ENCODE results near the gene NOD2. TPM values are rescaled to one million over a fixed set of nuclear protein-coding genes. Genes with fewer than 3 reads are reported as not detected.

NOD2 gene
- total RNA-seq, result under 0.01 and 0.66 TPM in 2 replicates

DNA sequence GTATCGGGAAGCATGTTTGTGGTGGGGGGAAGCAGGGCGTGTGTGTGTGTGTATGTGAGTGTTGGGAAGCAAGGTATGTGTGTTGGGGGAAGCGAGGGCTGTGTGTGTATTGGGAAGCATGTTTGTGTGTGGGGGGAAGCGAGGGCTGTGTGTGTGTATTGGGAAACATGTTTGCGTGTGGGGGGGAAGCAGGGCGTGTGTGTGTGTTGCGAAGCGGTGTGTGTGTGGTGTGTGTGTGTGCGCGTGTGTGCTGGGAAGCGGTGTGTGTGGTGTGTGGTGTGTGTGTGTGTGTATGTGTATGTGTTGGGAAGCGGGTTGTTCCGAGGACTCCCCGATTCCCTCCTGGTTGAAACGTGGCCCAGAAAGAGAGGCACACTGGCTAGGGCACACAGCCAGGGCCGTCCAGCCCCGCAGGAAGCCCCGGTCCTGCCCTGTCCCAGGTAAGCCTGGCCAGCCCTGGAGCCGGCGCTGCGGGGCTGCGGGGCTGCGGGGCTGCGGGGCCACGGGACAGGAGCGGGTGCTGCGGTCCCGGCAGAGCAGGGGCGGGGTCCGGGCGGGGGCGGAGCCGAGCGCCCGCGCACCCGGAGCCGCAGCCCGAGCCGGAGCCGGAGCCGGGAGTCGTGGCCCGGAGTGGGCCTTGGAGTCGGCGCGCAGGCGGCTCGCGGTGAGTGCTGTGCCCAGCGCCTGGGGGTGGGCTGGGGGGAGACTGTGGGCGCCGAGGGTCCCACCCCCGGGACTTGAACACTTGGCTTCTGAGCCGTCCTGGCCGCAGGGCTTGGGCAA lies at the start of gene NOD2:
Gene NOD2 (plus strand): TSS at position 608 of the 783 bp plus-strand sequence. CDS start 5,890 bp downstream, outside the sequence.

DNA sequence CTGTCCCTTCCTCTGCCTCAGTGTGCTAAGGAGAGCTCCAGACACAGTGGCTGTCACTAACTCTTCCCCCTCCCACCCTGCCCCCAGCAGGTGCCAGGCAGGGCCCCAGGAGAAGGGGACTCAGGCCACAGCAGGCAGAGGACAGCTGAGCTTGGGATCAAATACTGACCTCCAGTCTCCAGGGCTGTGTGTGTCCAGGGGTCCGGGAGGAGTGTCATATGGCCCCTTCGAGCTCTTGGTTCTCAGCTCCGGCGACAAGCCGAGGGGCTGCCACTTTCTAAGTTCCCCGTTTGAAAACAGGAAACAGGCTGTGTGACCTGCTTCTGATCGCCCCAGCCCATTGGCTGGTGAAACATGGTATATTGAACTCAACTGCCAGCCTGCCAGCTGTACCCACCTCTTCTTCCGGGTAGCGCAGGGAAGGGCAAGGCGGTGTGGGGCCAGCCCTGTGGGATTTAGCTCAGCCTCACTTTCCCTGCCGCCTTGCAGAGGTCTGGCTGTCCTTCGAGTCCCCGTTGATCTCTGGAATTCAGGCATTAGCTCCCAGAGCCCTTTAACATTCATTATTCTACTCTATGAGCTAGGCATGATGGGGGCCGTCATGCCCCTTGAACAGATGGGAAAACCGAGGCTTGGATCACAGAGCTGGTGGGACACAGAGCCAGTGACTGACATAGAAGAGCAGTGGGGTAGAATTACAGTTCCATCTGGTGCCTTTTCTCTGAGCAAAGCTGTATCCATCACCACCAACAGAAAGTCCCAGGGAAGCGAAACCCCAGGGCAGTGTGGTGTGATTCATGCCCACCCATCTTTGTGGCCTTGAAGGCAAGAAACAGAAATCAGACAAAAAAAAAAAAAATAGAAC lies 12.2 kb upstream of the NOD2 start, which contains the start of gene SNX20:
Gene SNX20 (minus strand): TSS at position 292 of the 865 bp plus-strand sequence. CDS start 3,786 bp downstream, outside the sequence.

DNA sequence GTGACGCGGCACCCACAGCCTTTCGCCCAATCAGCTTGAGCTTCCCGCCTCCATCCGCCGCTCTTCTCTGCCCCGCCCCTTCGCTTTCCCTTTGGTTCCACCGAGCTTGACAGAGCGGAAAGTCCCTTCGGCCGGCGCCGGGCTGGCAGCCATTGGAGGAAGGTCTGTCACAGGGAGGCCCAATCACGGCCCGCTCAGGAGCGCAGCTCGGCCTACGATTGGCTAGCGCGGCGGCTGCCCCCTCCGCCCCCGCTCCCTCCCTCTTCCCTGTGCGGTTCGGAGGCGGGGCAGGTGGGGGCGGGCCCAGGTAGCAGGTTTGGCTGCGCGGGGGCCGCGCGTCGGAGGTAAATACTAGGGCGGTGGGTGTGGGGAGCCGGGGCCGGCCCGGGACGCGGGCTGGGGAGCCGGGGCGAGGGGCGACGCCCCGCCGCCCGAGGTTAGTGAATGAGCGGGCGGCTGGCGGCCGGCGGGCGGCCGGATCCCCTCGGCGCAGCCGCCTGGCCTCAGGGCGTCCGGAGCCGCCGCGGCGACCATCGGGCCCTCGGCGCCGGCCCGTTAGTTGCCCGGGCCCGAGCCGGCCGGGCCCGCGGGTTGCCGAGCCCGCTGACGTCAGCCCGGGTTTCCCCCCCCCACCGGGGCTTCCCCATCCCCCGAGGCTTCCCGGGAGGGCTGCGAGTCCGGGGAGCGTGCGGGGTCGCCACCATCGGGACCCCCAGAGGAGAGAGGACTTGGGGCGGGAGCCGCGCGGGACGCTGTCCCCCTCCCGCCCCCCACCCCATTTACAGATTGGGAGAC lies 48.6 kb downstream of the NOD2 start, which contains the start of gene CYLD:
Gene CYLD (plus strand): TSS at position 306 of the 795 bp plus-strand sequence. CDS start 7,613 bp downstream, outside the sequence.

Other genes starting within 250 kb of the NOD2 start
- under 0.01 TPM in 2 replicates for gene NKD1, start 145.2 kb upstream of the NOD2 start, total RNA-seq
- gene SNX20, start 12.3 kb upstream of the NOD2 start, total RNA-seq, result not detected in 2 replicates
- 54.1 and 56.1 TPM in 2 replicates for gene CYLD, start 48.5 kb downstream of the NOD2 start, total RNA-seq

Data from smooth muscle cell of trachea (primary cell).